ENCODE data around the gene HS3ST3B1.

HS3ST3B1 gene

DNA sequence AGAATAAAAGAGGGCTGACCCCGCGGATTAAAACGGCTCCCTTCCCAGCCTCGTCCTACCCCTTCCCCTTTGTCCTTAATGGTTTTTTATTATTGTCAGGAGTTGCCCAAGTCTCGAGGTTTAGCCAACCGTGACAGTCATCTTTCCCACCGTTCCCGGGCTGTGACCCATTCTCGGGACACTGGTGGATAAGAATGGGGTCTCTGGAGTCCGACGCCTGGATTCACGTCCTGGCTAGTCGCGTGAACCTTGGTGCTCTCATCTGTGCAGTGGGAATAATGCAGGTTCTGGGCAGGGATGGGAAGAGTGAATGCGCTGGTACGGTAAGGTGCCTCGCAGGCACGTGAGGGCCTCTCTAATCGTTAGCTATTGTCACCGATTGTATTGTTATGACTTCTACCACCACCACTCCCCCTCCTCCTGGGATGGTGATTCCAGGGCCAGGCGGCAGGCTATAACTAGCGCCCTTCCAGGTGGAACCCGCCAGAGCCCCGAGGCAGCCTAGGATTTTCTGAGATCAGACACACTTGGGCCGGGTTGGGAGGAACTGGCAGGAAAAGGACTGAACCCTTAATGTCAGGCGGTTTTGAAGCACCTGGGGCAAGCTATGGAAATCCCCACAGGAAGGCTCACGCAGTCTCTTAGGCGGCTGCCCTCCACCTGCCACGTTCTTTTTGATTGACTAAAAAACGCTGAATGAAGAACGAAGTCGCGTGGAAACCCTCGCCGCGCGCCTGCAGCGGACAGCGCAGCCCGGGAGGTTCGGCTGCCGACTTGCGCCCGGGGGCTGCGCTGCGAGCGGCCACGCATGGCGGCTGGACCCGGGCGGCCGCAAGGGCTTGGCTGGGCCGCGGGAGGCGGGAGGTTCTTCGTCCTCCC is 2.7 kb downstream of the HS3ST3B1 start:
- no peak for DNase-seq

DNA sequence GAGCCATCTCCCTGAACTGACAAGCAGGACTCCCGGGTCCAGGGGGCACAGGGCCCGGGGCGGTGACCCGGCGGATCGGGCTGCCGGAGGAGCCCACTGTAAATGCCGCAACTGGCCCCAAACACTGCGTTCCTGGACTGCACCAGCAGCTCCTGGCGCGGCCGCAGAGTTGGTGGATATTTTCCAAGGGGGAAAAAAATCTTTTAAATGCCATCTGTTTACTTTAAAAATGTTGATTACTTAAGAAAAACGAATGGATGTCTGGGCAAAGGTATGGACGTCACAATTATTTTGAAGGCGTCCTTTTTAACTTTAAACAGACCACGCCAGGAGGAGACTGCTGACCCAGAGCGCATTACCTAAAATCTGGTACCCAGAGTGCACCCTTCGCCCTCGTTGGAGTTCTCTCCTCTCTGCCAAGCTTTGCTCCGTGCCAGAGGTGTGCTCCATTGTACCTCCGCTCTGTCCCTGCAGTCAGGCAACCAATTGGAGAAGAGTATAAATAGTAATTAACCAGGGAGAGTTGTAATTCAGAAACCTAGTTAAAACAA is 3.4 kb downstream of the HS3ST3B1 start:
- no peak for DNase-seq

DNA sequence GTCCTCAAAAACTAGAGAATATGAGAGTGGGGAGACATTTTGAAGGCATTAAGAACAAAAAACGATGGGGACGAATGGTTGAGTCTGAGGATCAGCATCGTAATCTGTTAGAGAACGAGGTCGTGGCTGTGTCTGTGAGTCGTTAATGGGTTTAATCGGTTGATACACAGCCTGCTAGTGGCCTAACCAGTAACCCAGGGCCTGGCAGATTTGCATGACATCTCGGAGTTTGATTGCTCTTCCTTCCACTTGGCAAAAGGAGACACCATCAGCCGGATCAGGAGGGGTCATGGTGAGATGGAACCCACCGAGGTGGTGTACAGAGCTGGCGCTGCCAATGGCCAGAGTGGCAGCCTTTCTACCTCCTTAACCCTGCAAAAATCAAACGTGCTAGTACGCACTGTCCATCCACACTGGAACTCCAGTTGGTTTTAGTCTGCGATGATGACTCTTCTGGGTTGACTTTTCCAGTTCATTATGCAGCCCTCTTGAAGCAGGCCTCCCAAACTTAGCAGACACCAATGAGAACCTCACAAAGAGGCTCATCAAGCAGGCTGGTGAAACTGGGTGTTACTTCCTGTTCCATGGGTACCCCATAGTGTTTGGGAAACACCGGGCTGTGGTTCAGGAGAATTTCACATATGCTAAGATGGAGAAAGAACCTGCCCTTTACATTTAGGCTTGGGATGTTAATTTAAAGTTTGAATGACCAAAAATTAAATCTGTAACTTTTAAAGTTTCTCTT is 4.1 kb downstream of the HS3ST3B1 start:
- no peak for DNase-seq

DNA sequence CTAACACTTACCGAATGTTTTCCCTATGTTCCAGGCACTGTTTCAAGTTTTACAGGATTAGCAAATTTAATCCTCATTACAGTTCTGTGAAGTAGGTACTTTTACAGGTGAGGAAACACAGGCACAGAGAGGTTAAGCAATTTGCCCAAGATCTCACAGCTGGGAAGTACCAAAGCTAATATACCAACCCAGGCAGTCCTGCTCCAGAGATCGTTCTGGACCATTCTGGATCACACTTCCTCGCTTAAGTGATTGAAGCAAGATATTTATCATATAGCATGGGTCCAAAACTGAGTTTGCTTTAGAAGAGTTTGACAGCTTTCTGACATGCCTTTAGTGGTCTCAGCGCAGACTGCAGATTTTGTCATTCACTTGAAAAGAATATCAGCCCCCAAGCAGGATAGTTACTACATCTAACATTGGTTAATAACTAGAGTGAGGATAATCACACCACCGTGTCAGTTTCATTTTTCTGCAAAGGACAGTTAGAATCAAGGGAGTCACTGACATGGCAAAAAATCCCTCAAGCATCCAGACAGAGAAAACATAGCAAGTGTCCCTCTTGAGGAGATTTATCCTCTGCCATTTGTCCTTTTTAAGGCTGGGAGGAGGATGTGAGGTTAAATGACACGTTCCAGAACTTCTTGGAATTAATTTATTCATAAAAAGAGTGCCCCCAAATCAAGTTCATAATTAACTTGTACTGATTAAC is 5.1 kb downstream of the HS3ST3B1 start:
- DNase-seq: no peak

DNA sequence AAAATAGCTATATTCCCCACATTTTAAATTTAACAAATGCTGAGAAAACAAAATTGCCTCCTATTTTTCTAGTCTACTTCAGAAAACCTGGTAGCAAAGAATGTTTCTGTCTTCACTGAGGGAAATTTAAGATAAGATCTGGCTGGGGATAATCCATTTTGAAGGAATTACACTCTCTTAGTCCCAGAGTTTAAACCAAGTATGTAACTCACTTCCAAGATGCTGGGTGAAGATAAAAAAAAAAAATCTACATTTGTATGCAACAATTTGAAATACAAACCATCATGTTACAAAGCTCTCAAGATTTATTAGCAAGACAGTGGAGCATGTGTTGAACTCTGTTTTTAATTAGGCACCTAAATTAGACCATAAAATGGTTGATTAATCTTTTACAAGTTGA is 5.7 kb downstream of the HS3ST3B1 start:
- DNase-seq: no peak

DNA sequence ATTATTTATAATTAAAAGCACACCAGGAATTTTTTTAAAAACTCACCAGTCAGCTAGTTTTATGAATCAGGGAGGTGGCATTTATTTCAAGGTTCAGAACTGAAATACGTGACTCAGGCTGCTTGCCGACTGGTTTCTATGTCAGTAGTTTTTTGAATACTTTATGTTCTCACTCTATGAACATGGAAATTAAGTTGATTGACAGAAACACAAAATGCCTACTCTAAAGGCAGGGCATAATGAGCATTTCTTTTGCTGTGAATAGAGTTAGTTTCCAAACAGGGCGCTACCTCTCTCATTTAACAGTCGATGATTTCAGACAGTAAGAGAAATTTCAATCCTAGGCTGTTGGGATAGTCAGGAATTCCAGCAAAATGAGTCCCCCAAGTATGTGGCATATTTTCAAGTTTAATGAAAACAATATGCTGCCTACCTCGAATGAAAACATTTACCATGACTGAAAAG is 6.7 kb downstream of the HS3ST3B1 start:
- DNase-seq: no peak

DNA sequence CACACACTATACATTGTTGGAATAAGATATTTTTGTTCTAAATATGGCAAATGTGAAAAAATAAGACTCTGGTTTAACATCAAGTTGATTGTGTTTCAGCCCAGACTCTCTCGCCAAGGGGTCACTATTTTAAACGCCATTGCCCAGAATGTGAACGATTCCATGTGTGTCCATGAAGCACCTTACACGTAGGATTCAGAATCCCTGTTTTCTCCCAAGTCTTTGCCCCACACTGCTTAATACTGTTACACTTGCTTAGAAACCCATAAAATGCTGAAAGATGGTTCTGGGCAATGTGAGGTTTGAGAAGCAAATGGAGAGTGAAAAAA is 7.7 kb downstream of the HS3ST3B1 start:
- no peak for DNase-seq

DNA sequence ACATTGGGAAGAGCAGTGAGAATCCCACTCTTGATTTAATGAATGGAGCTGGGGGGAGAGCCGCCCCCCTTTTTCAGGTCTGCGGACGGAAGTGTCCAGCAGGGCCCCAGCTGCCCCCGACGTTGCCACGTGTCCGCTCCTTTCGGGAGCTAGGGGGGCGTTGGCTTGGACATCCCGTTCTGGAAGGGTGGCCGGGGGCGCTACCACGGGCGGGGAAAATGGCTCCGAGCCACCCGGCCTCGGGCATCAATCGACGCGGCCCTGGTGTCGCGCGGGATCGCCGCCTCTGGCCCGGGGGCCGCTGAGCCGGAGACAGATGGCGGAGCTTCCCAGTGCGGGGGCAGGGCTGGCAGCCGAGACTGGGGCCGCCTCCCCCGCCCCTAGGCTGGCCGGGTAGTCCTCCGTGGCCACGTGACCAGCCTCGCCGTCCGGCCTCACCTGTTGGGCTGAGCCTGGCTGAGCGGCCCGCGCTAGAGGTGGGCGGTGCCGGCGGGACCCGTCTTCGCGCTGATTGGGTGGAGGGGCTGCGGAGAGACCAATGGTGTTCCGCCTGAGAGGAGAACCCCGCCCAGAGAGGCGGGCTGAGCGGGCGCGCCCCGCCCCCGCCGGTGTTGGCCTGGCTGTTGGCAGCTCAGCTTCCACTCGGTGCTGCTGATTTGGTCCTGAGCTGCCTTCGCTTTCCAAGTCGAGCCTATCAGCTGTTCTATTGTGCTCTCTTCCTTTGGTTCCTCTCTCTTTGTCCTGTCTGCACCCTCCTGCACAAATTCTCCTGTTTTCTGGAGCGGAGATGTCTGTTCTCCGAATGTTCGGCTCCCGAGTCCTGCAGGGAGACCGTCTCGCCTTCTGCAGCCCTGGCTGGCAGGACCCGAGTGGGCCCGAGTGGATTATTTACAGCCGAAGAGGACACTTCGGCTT is 8.3 kb downstream of the HS3ST3B1 start:
- peak; percentile 85 for DNase-seq

DNA sequence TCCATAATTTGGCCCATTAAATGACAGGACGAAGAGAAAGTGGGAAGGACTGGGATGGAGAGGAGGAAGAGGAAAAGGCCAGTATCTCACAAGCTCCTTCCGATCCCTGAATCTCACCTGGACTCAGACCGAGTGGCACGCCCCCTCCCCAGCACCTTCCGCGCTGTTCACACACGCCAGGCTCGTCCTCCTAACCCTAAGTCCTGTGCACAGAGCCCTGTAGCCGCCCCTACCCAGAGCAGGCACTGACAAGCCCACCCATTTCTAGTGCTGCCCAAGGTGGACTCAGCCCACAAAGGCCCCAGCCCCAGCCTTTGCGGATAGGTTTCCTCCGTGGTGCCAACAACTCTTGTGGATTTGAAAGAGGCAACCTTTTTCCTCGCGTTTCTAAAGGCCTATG is 9.2 kb downstream of the HS3ST3B1 start:
- no peak for DNase-seq

DNA sequence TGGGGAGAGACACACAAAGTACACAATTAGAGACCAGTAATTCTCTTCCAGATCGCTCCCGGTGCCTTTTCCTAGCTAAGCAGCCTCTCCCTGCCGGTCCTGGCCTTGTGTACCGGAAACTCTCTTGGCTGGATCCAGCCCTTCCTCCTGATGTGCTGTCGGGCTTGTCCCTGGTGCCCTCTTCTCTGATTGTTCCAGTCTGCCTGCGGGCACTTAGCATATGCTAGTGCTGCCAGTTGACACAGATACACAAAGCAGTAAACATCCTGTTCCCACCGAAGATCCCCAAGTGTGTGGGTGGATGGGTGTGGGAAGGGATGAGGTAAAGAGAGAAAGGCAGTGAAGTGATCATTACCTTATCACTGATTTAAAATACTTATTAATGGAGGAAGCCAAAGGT is 9.7 kb downstream of the HS3ST3B1 start:
- DNase-seq: no peak

DNA sequence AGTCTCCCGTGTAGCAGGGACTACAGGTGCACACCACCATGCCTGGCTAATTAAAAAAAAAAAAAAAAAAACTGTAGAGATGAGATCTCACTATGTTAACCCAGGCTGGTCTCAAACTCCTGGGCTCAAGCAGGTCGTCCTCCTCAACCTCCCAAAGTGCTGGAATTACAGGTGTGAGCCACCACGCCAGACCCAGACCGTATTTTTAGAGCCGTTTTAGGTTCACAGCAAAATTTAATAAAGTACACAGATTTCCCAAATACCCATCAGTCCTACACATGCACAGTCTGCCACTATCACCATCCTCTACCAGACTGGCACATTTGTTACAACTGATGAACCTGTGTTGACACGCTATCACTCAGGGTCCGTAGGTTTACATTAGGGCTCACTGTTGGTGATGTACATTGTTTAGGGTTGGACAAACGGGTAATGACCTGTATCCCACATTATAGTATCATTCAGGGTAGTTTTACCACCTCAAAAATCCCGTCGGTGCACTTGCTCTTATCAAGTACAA is 10.4 kb downstream of the HS3ST3B1 start:
- DNase-seq: no peak

DNA sequence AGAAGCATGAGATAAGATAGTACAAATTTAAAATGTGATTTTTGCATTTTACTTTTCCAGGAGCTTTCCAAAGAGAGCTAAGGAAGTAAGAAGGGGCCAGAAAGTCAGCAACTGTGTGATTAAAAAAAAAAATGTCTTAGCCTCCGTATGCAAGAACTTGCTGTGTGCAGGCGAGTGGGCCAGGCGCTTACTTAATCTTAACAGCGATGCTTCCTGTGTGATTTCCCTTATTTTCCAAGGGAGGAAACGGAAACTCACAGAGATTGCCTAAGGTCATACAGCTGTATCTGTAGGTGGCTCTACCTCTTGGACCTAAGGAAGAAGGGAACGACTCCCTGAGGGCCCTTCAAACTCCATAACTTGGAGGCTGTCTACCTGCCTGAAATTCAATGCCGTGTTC is 11.1 kb downstream of the HS3ST3B1 start:
- no peak for DNase-seq

DNA sequence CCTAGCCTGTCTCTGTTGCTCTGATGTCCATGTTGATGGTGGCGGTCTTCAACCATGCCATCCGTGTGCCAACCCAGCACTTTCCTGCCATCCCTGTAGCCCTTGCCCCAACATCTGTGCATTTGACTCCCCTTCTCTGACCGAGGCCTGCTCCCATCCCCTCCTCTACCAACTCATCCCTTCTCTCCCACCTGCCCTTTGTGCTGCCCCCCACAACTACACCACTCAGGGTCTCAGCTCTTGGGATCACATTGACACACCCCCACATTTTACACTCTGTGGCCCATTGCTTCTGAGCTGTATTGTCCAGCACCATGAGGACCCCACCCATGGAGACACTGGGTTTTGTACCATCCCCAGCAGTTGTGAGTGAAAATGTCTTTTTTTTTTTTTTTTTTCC is 11.6 kb downstream of the HS3ST3B1 start:
- no peak for DNase-seq

DNA sequence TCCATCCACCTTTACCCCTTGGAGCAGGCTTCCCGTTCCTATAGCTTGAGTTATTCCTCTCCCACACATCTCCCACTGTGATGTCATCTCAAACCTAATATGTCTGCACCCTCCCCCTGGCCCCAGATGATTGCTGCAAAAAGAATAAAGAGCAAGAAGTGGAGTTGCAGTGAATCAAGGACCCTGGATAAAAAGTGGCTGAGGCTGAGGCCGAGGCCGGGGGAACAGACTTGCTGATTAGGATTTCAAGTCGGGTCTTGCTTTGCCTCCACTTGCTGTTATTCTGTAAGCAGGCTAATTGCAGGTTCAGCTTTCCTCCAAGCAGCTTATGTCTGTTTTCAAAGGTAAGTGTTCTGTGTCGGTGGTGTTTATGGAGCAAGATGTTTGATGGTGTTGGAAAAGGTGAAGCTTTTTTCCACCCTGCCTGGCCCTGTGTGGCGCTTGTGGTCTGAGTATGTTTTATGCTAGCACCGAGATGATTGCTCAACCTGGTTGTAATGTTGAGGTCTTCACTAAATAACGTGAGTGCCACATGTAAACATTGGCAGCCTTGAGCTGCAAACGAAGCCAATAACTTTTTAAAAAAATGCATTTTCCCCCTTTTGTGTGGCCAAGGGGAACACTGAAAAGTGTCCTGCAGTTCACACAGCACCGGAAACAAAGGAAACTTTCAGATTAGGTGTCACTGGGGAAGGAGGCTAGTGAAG is 15.4 kb downstream of the HS3ST3B1 start:
- DNase-seq: no peak

DNA sequence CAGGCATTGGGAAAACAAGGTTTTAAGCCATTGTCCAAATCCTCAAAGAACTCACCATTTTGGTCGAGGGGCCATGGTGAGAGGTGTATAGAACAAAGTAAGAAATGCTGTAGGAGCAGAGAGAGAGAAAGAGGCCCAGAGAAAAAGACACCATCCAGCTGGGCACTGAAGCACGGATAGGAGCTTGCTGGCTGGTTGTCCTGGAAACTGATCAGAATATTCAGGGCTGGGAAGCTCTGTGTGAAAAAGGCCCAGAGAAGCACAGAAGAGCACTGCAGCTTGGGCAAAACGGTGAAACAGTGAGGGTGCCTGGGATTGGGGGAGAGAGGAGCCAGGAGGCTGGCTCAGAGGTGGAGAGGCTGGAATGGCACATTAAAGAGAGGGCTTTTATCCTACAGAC is 16.5 kb downstream of the HS3ST3B1 start:
- DNase-seq: no peak

DNA sequence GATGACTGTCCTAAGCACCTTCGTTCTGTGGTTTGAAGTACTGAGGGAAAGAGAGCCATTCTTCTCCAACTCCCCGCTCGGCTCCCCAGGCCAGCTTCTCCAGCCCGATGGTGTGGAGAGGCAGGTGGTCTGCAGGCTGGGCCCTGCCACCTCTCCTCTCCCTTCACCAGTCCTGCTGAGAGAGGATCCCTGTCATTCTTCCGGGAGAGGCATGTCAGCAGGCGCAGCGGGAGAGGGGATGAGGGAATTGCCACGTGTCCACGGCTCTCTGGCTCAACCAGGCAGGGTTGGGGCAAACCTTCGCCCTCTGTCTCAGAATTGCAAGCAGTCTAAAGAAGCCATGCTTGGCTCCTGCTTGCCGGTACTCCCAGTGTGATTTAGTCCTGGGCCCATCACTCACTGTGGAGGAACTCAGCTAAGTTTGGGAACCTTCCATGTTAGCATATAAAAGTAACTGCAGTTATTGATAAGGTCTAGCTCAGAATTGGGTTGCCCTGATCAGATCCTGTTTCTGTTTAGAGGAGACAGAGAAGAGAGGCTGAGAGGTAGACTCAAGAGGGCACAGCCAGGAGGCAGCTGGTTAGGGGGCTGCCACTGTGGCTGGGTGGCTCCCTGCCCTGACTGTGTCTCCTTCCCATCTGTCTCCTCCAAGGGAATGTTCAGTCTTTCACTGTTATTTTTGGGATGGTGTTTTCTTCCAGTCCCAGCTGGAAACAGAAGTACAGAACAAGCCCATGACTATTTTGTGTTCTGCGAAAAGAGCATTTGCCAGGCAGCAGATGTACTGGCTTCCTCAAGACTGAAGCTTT is 17.4 kb downstream of the HS3ST3B1 start:
- DNase-seq: no peak

DNA sequence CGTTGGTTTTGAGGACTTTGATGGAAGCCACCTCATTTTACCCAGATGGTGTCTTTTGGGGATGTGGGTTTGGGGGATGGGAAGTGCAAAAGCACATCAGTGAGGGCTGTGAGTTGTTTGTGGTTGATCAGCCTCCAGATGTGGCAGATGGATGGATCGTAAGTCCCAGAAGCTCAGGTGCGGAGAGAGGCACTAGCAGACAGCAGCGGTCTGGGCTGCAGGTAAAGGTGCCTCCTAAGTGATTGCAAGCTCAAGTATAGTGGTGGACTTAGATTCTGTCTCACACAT is 18.0 kb downstream of the HS3ST3B1 start:
- no peak for DNase-seq

DNA sequence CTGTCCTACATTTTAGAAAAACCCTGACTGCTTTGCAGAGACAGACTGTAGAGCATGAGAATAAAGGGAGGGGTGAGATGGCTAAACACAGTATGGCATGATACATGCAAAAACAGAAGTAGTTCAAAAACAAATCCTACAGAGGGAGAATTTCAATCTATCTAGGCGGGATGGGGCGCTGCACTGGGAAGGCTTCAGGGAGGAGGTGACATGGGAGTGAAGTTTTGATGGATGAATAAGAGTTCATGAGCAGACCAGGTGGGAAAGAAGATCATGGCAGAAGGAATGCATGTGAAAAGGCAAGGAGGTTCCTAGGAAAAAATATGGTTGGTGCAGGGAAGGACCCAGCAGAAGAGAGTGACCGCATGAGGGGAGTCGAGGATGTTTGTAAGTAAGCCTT is 19.2 kb downstream of the HS3ST3B1 start:
- DNase-seq: no peak

DNA sequence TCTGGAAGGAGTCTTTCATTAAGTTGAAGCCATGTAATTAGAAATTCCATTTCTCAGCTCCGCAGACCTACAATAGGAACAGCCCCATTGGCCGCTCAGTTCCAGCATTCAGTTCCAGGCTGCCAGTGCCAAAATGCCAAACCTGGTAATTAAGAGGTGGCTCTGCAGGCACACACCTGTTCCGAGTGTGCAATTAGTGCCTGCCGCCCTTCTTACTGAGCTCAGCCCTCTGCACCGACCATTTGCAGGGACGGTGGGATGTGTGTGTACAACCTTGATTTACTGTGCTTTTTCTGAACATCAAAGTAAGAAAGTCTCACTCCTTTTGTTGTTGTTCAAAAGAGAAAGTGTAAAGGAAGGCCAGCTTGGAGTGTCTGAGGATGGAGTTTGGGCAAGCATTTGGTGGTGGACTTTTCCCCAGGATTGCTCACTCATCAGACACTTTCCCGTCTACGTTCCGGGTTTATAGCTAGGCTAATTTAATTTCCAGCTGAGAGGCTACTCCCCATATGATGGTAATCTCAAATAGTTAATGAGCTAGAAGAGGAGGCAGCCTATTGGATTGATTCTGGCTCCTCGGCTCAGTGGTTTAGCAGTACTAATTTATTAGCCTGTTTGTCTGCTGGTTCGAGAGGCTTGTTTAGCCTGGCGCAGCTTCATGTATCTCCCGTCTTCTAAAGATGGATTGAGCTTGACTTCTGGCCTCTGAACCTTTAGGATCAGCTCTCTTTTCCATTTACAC is 20.0 kb downstream of the HS3ST3B1 start:
- DNase-seq: no peak

DNA sequence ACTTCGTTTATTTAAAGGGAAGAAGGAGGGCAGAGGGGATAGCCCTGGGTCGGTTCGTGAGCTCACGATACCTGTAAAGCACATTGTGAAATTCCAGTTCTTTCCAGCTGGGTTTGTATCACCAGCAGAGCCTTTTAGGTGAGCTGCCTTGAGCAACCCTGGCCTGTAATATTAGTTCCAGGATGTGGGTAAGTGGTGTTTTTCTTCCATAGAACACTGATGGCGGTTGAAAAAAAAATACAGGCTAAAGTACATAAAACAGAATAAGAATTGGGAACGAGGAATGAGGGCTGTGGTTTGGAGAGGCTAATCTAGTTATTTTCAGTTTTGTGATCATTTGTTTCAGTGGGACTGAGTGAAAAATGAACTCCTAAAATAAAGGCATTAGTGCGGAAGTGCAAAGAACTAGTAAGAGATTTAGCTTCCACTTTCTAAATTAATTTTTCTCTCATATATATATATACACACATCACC is 20.6 kb downstream of the HS3ST3B1 start:
- no peak for DNase-seq

All from 8988T (cell line).